ENCODE data around the gene CTBP1.

Gene CTBP1

DNA sequence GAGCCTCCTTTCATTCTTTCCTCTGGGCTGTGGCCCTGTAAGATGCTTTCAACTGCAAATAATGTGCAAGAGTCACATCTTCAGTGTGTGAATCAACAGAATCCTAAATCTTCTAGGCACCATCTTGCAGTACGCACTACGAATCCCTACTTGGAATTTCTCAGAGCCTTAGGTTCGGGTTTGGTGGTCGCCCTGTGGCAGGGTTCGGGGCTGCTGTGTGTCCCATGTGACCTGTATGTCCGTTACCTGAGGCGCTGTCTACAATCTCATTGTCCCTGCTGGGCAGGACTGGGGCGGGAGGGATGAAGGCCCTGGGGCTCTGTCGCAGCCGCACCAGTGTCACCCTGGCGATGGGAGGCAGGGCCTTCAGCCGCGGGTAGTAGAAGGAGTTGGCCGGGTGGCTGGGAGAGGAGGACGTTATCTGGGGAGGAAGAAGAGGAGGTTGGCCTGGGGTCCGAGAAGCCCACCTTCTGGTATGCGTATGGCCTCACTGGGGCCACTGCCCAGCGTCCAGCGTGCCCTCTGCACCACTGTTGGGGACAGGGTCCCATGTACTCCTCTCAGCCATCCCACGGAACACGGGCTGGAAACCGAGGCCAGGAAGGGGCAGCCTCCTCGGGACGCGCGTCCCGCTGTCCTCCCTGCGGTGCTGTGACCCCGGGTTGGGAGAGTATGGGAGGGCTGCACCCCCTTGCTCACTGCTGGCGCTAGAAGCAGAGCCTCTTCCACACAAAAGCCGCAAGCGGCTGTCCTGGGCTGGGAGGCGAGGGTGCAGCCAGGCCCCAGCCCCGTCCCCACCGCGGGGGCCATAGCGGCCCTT is 78.6 kb downstream of the CTBP1 start:
- TF ChIP-seq, protein P1, sequence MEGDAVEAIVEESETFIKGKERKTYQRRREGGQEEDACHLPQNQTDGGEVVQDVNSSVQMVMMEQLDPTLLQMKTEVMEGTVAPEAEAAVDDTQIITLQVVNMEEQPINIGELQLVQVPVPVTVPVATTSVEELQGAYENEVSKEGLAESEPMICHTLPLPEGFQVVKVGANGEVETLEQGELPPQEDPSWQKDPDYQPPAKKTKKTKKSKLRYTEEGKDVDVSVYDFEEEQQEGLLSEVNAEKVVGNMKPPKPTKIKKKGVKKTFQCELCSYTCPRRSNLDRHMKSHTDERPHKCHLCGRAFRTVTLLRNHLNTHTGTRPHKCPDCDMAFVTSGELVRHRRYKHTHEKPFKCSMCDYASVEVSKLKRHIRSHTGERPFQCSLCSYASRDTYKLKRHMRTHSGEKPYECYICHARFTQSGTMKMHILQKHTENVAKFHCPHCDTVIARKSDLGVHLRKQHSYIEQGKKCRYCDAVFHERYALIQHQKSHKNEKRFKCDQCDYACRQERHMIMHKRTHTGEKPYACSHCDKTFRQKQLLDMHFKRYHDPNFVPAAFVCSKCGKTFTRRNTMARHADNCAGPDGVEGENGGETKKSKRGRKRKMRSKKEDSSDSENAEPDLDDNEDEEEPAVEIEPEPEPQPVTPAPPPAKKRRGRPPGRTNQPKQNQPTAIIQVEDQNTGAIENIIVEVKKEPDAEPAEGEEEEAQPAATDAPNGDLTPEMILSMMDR (IDR thresholded peaks at IDR 0.05; ENCODE audit: low read depth, low read length, missing control alignments) = no peak
- H3K4me3 ChIP-seq (ENCODE audit: low read depth, low read length) = no peak overlapping the region
- DNase-seq (ENCODE audit: low read depth) = no peak

DNA sequence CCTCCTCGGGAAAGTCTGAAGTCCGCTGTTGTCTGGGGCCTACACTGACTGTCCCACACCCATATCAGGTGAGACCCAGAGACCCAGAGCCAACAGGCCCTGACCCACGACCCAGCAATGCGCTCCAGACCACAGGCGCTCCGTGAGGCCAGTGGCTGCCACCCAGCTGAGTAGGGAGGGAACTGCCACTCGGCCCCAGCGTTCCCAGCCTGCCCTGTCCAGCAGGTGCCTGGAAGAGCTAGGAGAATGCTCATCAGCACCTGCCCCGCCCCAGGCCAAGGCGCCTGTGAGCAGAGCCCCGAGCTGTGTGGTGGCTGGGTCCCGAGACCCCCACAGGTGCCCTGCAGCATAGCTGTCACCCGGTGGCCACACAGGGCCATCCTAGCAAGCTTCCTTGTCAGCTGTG is 79.2 kb downstream of the CTBP1 start:
- H3K4me3 ChIP-seq (ENCODE audit: low read depth, low read length) = no peak overlapping the region
- DNase-seq (ENCODE audit: low read depth) = no peak
- TF ChIP-seq, protein P1 (IDR thresholded peaks at IDR 0.05; ENCODE audit: low read depth, low read length, missing control alignments) = no peak

DNA sequence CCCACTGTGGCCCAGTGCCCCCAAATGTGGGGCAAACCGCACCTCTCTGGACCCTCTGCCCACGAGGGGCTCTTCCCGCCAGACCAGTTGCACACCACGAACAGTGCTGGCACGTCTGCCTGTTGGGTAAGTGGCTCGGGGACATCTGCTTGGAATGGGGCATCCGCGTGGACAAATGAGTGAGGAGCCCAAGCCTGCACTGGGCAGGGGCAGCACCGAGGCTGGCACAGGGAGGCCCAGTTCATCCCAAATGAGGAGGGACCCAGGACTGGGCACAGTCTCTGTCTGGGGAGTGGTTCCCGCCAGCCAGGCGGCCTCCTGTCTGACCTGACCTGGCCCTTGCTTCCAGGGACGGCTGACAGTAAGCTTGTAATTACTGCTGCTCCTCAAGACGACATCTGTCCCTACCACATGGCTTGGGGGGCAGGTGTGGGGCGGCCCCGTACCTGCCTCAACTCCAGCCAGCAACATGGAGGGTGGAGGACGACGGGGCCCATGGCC is 79.7 kb downstream of the CTBP1 start:
- no peak for DNase-seq (ENCODE audit: low read depth)
- TF ChIP-seq, protein P1 (IDR thresholded peaks at IDR 0.05; ENCODE audit: low read depth, low read length, missing control alignments) = no peak
- H3K4me3 ChIP-seq (ENCODE audit: low read depth, low read length) = no peak overlapping the region

DNA sequence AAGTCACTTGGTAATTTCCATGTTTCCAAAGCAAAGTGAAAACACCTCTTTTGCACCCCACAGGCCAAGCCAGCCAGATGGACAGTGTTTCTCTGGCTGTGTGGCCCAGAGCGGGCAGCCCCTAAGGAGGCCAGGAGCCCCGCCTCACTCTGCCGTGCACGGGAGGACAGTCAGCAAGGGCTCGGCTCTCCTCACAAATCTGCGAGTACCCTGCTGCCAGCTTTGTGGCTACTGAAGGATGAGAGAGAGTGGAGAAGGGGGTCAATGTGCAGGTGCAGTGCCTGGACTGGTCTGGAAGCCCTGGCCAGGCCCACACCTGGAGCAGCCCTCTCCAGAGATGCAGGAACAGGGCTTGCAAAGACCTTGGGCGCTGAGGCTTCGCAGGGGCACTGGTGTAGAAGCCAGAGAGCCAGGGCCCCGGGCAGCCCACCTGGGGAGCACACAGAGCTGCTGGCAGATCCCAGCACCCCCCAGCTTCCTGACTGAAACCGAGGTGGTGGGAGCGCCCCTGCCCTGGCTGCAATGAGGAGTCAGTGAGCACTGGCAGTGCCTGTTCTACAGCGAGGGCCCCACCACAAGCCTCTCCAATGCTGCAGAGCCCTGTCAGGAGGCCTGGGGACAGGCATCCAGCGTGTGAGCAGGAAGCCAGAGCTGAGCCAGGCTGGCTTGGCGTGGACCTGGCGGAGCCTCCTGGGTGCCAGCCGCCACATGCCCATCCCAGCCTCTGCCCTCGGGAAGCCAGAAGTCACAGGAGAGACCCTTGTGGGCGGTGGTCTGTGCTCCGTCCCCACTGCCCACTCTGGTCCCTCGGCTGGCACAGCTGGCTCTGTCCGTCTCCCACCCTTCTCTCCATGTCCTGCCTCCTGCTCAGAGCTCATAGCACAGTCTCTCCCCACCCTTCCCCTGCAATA is 80.5 kb downstream of the CTBP1 start:
- H3K4me3 ChIP-seq (ENCODE audit: low read depth, low read length) = peak overlapping the region; percentile 68; the same call in 1 of the 2 replicates
- TF ChIP-seq, protein P1 (IDR thresholded peaks at IDR 0.05; ENCODE audit: low read depth, low read length, missing control alignments) = no peak
- no peak for DNase-seq (ENCODE audit: low read depth)

DNA sequence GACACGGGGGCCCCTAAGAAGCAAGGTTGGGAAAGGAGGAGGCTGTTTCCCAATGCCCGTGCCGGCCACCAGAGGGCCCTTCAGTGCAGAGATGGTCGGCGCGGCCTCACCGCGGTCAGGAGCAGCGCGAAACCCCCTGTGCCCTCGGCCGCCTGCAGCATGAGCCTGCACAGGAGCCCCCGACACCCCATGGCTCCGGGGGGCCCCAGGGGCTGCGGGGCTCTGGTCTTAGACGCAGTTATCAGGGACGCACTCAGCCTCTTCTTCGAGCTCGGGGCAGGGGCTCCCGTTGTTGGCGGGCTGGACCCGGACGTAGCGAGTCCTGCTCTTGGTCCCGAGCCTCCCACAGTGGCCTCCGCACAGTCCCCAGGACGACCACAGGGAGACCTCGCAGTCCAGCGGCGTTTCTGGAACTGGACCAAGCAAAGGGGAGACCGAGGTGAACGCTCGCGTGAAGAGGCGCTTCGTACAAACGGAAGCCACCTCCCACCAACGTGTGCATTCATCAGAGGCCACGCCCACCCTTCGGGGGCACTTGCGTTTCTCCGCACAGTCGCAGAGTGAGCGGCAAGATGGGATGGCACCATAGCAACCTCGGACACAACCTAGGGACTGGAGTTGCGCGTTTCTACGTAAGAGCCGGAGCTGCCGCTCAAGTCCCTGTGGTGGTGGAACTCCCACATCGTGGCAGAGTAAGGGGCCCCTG is 81.5 kb downstream of the CTBP1 start:
- TF ChIP-seq, protein P1 (IDR thresholded peaks at IDR 0.05; ENCODE audit: low read depth, low read length, missing control alignments) = peak; percentile 94
- DNase-seq (ENCODE audit: low read depth) = peak; percentile 92
- peak overlapping the region; percentile 68 for H3K4me3 ChIP-seq (ENCODE audit: low read depth, low read length)

DNA sequence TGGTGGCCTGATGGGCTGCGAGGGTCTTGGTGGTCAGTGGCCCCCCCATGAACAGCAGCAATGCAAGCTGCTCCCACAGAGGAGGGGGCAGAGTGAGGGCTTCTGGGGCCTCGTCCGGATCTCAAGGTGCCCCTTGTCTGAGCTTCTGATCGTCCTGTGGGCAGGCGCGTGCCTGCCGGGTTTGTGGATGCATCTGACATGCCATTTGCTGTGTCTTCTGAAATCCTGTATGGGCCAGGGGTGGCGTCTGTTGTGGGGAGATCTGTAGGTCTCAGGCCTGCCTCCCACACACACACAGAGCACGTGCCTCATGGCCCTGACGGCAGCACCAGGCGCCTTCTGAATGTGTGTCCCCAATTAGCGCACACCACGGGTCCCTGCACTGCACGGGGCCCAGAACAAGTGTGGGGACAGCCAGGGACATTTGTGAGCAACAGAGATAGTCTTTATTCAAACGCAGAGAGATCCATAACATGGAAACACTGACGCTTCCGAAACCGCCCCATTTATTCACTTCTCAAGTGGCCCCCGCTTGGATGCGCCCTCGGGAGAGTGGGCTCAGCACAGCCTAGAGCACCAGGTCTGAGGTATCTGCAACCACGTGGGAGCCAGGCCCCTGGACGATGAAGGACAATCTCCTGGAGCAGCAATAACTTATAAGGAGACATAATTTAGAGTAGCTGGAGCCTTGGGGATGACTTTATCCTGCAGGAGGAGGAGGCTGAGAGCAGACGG is 82.3 kb downstream of the CTBP1 start:
- H3K4me3 ChIP-seq (ENCODE audit: low read depth, low read length) = peak overlapping the region; percentile 68
- TF ChIP-seq, protein P1 (IDR thresholded peaks at IDR 0.05; ENCODE audit: low read depth, low read length, missing control alignments) = no peak
- no peak for DNase-seq (ENCODE audit: low read depth)
